GM12873 (cell line): ENCODE measurements around the gene THAP3.

Experiments
- CTCF ChIP-seq: IDR thresholded peaks from 2 replicates; pipeline ENCODE4 v1.5.1; 2012; ENCODE audit warnings: low read depth, mild to moderate bottlenecking, moderate library complexity, low read length, control low read depth; ENCODE audit not compliant: insufficient read depth; ENCODE audit errors: missing control alignments

THAP3 gene

GRCh38 chr1:6622396-6623152 is 2.1 kb upstream of the THAP3 start:
- TF ChIP-seq CTCF, result no peak

GRCh38 chr1:6623269-6623965 is 1.3 kb upstream of the THAP3 start:
- no peak for TF ChIP-seq CTCF

GRCh38 chr1:6625584-6626149 is 999 bp downstream of the THAP3 start:
- no peak for TF ChIP-seq CTCF

GRCh38 chr1:6627031-6627430 is 2.4 kb downstream of the THAP3 start:
- no peak for TF ChIP-seq CTCF

GRCh38 chr1:6627841-6628545 is 3.3 kb downstream of the THAP3 start:
- TF ChIP-seq CTCF, result no peak

GRCh38 chr1:6628971-6629479 is 4.4 kb downstream of the THAP3 start:
- TF ChIP-seq CTCF, result no peak

GRCh38 chr1:6630027-6630426 is 5.4 kb downstream of the THAP3 start:
- no peak for TF ChIP-seq CTCF
